Astrocyte of the spinal cord (primary cell): ENCODE results near the gene CNBP.
"Not testable (repeated sequence)": the region's sequence is repeated elsewhere in the genome, so short reads cannot be mapped to it uniquely, and the experiment has no call there.

Experiments
- DNase-seq: peaks from one replicate; pipeline ENCODE4 v3.0.0; 2011; ENCODE audit warnings: low read depth, low spot score
- H3K4me3 ChIP-seq: 2 replicates; pipeline ENCODE4 v1.5.1; 2011; ENCODE audit warnings: low read depth, mild to moderate bottlenecking, low read length, moderate library complexity
- in situ Hi-C: cut with HindIII; loops from 2 replicates; pipeline ENCODE4 v1.10.0; 2017; ENCODE audit warnings: low sequenced_read_pairs
- TF ChIP-seq, protein P1 (sequence below): IDR thresholded peaks from 2 replicates; pipeline ENCODE4 v1.5.1; 2012; ENCODE audit warnings: low read depth, mild to moderate bottlenecking, low read length, inconsistent platforms

Gene CNBP

DNA sequence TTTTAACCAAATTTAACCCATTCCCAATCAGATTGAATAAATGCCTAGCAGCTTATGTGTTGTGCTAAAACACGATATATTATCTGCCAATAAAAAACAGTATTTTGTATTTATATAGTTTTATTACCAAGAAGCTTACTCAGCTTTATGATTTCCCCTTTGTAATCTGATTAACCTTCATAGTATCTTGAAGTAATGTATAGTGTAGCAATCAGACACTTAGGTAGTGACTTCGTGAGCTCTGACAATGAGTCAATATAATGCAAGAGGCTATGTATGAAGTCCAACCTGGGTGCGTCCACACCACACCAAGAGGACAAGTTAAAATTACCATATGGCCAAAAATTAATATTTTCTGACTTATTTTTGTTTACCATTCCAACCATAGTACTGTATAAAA, 2.1 kb upstream of the CNBP start:
- H3K4me3 ChIP-seq: no peak overlapping the region
- DNase-seq: no peak
- in situ Hi-C loops: no loop called here
- TF ChIP-seq, protein P1, sequence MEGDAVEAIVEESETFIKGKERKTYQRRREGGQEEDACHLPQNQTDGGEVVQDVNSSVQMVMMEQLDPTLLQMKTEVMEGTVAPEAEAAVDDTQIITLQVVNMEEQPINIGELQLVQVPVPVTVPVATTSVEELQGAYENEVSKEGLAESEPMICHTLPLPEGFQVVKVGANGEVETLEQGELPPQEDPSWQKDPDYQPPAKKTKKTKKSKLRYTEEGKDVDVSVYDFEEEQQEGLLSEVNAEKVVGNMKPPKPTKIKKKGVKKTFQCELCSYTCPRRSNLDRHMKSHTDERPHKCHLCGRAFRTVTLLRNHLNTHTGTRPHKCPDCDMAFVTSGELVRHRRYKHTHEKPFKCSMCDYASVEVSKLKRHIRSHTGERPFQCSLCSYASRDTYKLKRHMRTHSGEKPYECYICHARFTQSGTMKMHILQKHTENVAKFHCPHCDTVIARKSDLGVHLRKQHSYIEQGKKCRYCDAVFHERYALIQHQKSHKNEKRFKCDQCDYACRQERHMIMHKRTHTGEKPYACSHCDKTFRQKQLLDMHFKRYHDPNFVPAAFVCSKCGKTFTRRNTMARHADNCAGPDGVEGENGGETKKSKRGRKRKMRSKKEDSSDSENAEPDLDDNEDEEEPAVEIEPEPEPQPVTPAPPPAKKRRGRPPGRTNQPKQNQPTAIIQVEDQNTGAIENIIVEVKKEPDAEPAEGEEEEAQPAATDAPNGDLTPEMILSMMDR: no peak

DNA sequence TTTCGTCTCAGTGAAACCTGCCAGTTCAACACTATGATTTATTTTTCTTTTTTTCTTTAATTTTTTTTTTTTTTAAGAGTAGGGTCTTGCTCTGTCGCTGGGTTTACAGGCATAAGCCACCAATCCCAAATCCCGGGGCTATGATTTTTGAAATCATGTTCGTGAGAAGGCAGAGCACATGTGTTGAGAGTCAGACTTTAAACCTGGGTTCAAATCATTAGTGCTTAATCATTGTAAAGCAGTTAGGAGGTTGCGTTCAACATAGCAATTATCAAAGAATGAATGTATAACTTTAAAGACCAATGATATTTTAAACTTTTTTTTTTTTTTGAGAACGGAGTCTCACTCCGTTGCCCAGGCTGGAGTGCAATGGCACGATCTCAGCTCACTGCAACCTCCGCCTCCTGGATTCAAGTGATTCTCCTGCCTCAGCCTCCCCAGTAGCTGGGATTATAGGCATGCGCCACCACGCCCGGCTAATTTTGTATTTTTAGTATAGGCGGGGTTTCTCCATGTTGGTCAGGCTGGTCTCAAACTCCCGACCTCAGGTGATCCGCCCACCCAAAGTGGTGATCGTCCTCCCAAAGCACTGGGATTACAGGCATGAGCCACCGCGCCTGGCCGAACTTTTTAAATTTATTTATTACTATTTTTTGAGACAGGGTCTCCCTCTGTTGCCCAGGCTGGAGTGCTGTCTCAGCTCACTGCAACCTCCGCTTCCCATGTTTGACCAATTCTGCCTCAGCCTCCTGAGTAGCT, 1.3 kb upstream of the CNBP start:
- H3K4me3 ChIP-seq: peak overlapping the region; percentile 87
- in situ Hi-C loops, DNase-seq: not testable (repeated sequence)

DNA sequence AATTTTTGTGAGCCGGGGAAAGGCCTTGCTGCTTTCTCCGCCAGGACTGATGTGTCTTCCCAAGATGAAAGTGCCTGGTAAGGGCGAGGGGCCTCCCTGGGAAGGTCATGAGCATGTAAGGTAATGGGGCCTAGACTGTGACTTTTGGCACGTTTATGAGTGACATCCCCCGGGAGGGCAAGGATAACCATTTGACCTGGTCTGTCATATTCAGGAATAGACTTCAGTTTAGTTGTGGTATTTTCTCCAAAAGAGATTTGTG, 631 bp upstream of the CNBP start:
- DNase-seq: no peak
- TF ChIP-seq, protein P1: no peak
- H3K4me3 ChIP-seq: peak overlapping the region; percentile 87
- in situ Hi-C loops: no loop called here

DNA sequence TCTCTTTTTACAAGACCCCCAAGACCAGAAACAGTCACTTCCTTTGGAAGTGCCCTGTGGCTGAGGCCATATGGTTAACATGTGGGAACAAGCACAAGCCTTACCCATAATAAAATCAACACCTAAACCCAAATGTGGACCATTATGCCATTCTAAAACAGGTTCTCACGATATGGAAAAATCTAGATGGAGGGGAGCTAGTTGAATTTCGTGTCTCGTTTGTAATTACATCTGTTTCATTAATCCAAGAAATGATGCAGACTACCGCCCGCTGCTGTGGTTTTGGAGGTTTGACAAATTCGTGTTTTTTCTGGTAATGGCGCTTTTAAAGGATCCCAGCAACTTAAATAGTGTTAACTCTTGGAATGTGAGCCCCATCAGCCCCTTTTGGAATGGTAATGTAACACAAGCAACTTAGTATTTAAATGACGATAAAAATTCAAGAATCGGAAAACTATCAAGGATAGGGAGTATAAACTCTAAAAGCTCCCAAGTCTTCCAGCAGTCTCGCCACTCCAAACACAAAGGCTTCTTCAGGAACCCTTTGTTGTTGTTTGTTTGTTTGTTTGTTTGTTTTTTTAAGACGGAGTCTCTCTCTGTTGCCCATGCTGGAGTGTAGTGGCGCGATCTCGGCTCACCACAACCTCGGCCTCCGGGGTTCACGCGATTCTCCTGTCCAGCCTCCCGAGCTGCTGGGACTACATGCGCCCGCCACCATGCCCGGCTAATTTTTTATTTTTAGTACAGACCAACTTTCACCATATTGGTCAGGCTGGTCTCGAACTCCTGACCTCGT, 1.1 kb downstream of the CNBP start:
- TF ChIP-seq, protein P1: no peak
- DNase-seq: peak; percentile 54

DNA sequence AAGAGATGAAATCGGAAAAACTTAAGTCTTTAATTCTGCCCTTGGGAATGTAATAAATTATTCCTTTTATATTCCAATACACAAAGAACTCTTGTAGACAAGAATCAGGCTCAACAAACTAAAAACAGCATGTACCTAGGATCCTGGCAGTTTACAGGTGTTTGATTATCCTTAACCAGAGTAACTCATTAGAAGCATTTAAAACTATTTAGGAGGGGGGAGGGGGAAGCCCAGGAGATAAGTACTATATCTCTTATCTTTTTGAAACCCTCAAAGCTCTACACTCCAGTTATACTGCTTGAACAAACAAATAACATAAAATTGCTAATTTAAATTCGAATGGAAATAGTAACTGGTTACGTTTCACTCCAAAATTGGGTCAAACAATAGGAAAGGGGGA, 1.9 kb downstream of the CNBP start:
- TF ChIP-seq, protein P1: no peak
- H3K4me3 ChIP-seq: peak overlapping the region; percentile 87
- no peak for DNase-seq
- in situ Hi-C loops: no loop called here

More for the DNA sequence above, 1.1 kb downstream of the CNBP start:
- H3K4me3 ChIP-seq: peak overlapping the region; percentile 87
- in situ Hi-C loops: no loop called here

DNA sequence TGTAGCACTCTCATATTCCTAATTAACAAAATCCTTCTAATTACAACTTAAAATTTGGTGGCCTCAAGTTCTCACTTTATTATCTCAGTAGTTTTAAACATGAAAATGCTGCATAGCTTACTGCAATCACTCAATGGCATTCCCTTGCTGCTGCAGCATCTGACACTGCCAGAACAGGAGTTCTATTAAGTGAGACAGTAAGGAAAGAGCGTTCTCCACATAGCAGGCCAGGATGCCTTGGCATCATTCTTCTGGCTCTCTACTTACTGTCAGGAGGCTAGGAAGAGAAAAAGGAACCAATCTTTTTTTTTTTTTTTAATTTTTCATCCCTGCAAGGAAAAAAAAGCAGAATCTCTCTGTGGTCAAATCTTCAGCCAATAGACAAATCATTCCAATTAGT, 3.2 kb downstream of the CNBP start:
- no peak overlapping the region for H3K4me3 ChIP-seq
- TF ChIP-seq, protein P1: no peak
- no peak for DNase-seq
- in situ Hi-C loops: no loop called here

DNA sequence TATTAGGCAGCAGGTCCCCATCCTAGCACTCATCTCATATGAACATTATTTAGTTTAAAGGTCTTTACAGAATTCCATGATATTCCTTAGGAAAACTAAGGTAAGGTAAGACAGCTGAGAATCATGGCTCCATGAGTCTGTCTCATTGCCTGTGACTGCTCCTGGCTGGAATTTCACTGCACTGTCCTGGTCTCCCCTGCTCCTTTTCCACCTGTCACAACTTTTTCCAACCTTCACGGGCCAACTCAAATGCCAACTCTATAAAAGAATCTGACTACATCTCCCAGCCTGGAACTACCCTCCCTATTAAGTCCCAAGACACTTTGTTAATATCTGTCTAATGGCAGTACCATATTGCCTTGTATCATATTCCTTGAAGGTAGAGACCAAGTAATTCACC, 7.6 kb downstream of the CNBP start:
- no peak overlapping the region for H3K4me3 ChIP-seq
- in situ Hi-C loops: no loop called here
- no peak for DNase-seq
- TF ChIP-seq, protein P1: no peak
